Bronchial epithelial cell (primary cell): ENCODE results near the gene NDUFB10. TPM values are rescaled to one million over a fixed set of nuclear protein-coding genes. Genes with fewer than 3 reads are reported as not detected.

Source experiments
- DNase-seq: peaks from one replicate; pipeline ENCODE4 v3.0.0-alpha.2; 2010; ENCODE audit warnings: low read depth
- FAIRE-seq: peaks from 2 replicates; lab custom pipeline; 2011; peaks lifted over from hg19 to GRCh38; lab: Jason Lieb, UNC
- H3K27me3 ChIP-seq: 2 replicates; pipeline ENCODE4 v1.5.1; 2011; ENCODE audit warnings: low read length; ENCODE audit not compliant: control insufficient read depth, insufficient read depth
- H3K36me3 ChIP-seq: 2 replicates; pipeline ENCODE4 v1.5.1; 2011; ENCODE audit warnings: low read length; ENCODE audit not compliant: control insufficient read depth, insufficient read depth
- H3K4me3 ChIP-seq: 2 replicates; pipeline ENCODE4 v1.5.1; 2011; ENCODE audit warnings: mild to moderate bottlenecking, low read depth, low read length, control low read depth
- CTCF ChIP-seq: IDR thresholded peaks from 2 replicates; pipeline ENCODE4 v1.5.1; 2011; ENCODE audit warnings: mild to moderate bottlenecking, moderate library complexity, low read length, control low read depth, inconsistent platforms; ENCODE audit not compliant: insufficient read depth, severe bottlenecking
- total RNA-seq: library from RNA; depleted of rRNA; stranded (reverse); fragments of >200 nt; gene quantifications from 2 replicates; pipeline ENCODE4 v1.2.1, GENCODE V29; 2014

Gene NDUFB10
- total RNA-seq, 1 donor from 2014 or later: 115 TPM

- peaks cover 43% of the 10 kb centered on the region for H3K27me3 ChIP-seq
- DNase-seq (no peak), FAIRE-seq (no peak)
- TF ChIP-seq CTCF: no peak
- H3K4me3 ChIP-seq: no peak overlapping the region
- no peaks in the 10 kb centered on the region for H3K36me3 ChIP-seq
Measured at GRCh38 chr16:1922357-1922756, 37.0 kb upstream of the NDUFB10 start.

- H3K4me3 ChIP-seq: no peak overlapping the region
- peak; percentile 25 for TF ChIP-seq CTCF
- no peak for DNase-seq
- no peaks in the 10 kb centered on the region for H3K36me3 ChIP-seq
- no peak for FAIRE-seq
- H3K27me3 ChIP-seq: peaks cover 38% of the 10 kb centered on the region
Measured at GRCh38 chr16:1923299-1924034, 35.9 kb upstream of the NDUFB10 start.

GRCh38 chr16:1924095-1924494, 35.2 kb upstream of the NDUFB10 start:
- DNase-seq (no peak), FAIRE-seq (no peak)
- TF ChIP-seq CTCF: no peak
- H3K27me3 ChIP-seq: peaks cover 33% of the 10 kb centered on the region
- H3K36me3 ChIP-seq: no peaks in the 10 kb centered on the region
- no peak overlapping the region for H3K4me3 ChIP-seq

- no peaks in the 10 kb centered on the region for H3K36me3 ChIP-seq
- no peak overlapping the region for H3K4me3 ChIP-seq
- FAIRE-seq (no peak), DNase-seq (no peak)
- peaks cover 16% of the 10 kb centered on the region for H3K27me3 ChIP-seq
- TF ChIP-seq CTCF: no peak
Measured at GRCh38 chr16:1926271-1926670, 33.1 kb upstream of the NDUFB10 start.

GRCh38 chr16:1929105-1929504, 30.2 kb upstream of the NDUFB10 start:
- no peak for TF ChIP-seq CTCF
- H3K4me3 ChIP-seq: peak overlapping the region; percentile 43
- DNase-seq (no peak), FAIRE-seq (no peak)
- no peaks in the 10 kb centered on the region for H3K36me3 ChIP-seq
- peaks cover 7% of the 10 kb centered on the region for H3K27me3 ChIP-seq
